Caco-2 (cell line): ENCODE results near the gene IL37. TPM values are rescaled to one million over a fixed set of nuclear protein-coding genes. Genes with fewer than 3 reads are reported as not detected.

Experiments used
- BruUV-seq: library from RNA; stranded (reverse); fragments of 400-500 nt; replicated peaks from 2 replicates; lab custom pipeline; 2021; lab: Mats Ljungman, UMichigan
- CTCF ChIA-PET: fragments of 300-600 bp; sonication (Branson Sonifier 250); formaldehyde crosslinking; loops from one replicate; lab custom pipeline; 2022; ENCODE audit warnings: antibody characterized with exemption; lab: Charles Lee
- POLR2A ChIA-PET: fragments of 300-600 bp; sonication (Branson Sonifier 250); formaldehyde crosslinking; loops from one replicate; lab custom pipeline; 2022; ENCODE audit warnings: antibody characterized with exemption; lab: Charles Lee
- DNase-seq, 2 experiments: peaks; one replicate each; pipeline versions ENCODE4 v3.0.0 to v3.0.0-alpha.2; 2020 to 2022
- H3K27me3 ChIP-seq: replicated peaks from 2 replicates; pipeline ENCODE4 v1.6.0; 2011; ENCODE audit warnings: low read length; ENCODE audit not compliant: control insufficient read depth, insufficient read depth
- H3K36me3 ChIP-seq: 2 replicates; pipeline ENCODE4 v1.5.1; 2011; ENCODE audit warnings: low read length; ENCODE audit not compliant: control insufficient read depth, insufficient read depth
- H3K4me1 ChIP-seq: fragments of 250-450 bp; sonication (Bioruptor Pico); 2 replicates; pipeline ENCODE4 v1.5.1; 2020; ENCODE audit warnings: mild to moderate bottlenecking
- H3K4me3 ChIP-seq: 2 replicates; pipeline ENCODE4 v1.5.1; 2011; ENCODE audit warnings: low read depth, mild to moderate bottlenecking, control low read depth, low read length
- H3K9me3 ChIP-seq: fragments of 250-450 bp; sonication (Bioruptor Pico); 2 replicates; pipeline ENCODE4 v1.5.1; 2020; ENCODE audit warnings: mild to moderate bottlenecking, moderate library complexity
- H3K27ac Mint-ChIP-seq: one replicate; pipeline ENCODE4 v1.8.0; 2022; ENCODE audit warnings: mixed read lengths; ENCODE audit not compliant: unreplicated experiment
- H3K27me3 Mint-ChIP-seq: one replicate; pipeline ENCODE4 v1.8.0; 2022; ENCODE audit warnings: mixed read lengths; ENCODE audit not compliant: insufficient read depth, unreplicated experiment
- H3K36me3 Mint-ChIP-seq: one replicate; pipeline ENCODE4 v1.8.0; 2022; ENCODE audit warnings: mild to moderate bottlenecking, mixed read lengths; ENCODE audit not compliant: insufficient read depth, unreplicated experiment
- H3K4me1 Mint-ChIP-seq: one replicate; pipeline ENCODE4 v1.8.0; 2022; ENCODE audit warnings: low read depth, mixed read lengths; ENCODE audit not compliant: unreplicated experiment
- H3K4me3 Mint-ChIP-seq: one replicate; pipeline ENCODE4 v1.8.0; 2022; ENCODE audit warnings: mild to moderate bottlenecking, moderate library complexity, mixed read lengths; ENCODE audit not compliant: unreplicated experiment
- H3K9me3 Mint-ChIP-seq: one replicate; pipeline ENCODE4 v1.8.0; 2022; ENCODE audit warnings: mixed read lengths; ENCODE audit not compliant: unreplicated experiment
- CTCF ChIP-seq, 2 experiments: fragments of 200-600 bp in 1 of 2; IDR thresholded peaks; 1 replicate in 1 of 2; 2 replicates in 1 of 2; pipeline versions ENCODE4 v1.5.1 to v1.8.0; 2011 to 2022; ENCODE audit warnings: antibody characterized with exemption in 1 of 2, control low read depth in 1 of 2, inconsistent platforms in 1 of 2, low read depth in 1 of 2, low read length in 1 of 2, mild to moderate bottlenecking in 1 of 2, moderate library complexity in 1 of 2; ENCODE audit not compliant: insufficient read depth in 1 of 2, severe bottlenecking in 1 of 2, unreplicated experiment in 1 of 2
- intact Hi-C: fragments of 100-400 bp; cut with micrococcal nuclease; formaldehyde crosslinking; loops from one replicate; pipeline ENCODE4 v1.10.0; 2022; ENCODE audit not compliant: unreplicated experiment
- total RNA-seq: library from RNA; stranded (reverse); gene quantifications from 2 replicates; pipeline ENCODE4 v1.2.3, GENCODE V29; 2022

The IL37 gene
- total RNA-seq, 1 experiment from 2014 or later, result not detected

GRCh38 chr2:112879491-112880041 lies 31.4 kb upstream of the IL37 start:
- H3K4me1 ChIP-seq, result no peaks in the 10 kb centered on the region
- intact Hi-C loops, result no loop called here
- ChIA-PET CTCF (no interaction called here), POLR2A (no interaction called here)
- no peak for TF ChIP-seq CTCF (IDR thresholded peaks at IDR 0.05; ENCODE audit: insufficient read depth in 1 of 2, low read depth in 1 of 2, low read length in 1 of 2, severe bottlenecking in 1 of 2, unreplicated experiment in 1 of 2)
- no peaks in the 10 kb centered on the region for H3K9me3 ChIP-seq
- no peaks in the 10 kb centered on the region for H3K27me3 ChIP-seq
- Mint-ChIP-seq H3K4me3 (no peak overlapping the region), H3K27me3 (no peaks in the 10 kb centered on the region), H3K36me3 (no peaks in the 10 kb centered on the region), H3K9me3 (no peaks in the 10 kb centered on the region), H3K4me1 (no peaks in the 10 kb centered on the region), H3K27ac (no peak overlapping the region)
- BruUV-seq, result no TSS peak
- DNase-seq, result no peak
- H3K4me3 ChIP-seq, result no peak overlapping the region
- H3K36me3 ChIP-seq, result no peaks in the 10 kb centered on the region

- Mint-ChIP-seq H3K36me3 (no peaks in the 10 kb centered on the region), H3K4me3 (no peak overlapping the region), H3K9me3 (no peaks in the 10 kb centered on the region), H3K27ac (no peak overlapping the region), H3K4me1 (no peaks in the 10 kb centered on the region), H3K27me3 (no peaks in the 10 kb centered on the region)
- Histone ChIP-seq H3K4me3 (no peak overlapping the region), H3K36me3 (no peaks in the 10 kb centered on the region), H3K4me1 (no peaks in the 10 kb centered on the region), H3K9me3 (no peaks in the 10 kb centered on the region), H3K27me3 (no peaks in the 10 kb centered on the region)
- ChIA-PET CTCF (no interaction called here), POLR2A (no interaction called here)
- DNase-seq, result no peak
- intact Hi-C loops, result no loop called here
- no peak for TF ChIP-seq CTCF (IDR thresholded peaks at IDR 0.05; ENCODE audit: insufficient read depth in 1 of 2, low read depth in 1 of 2, low read length in 1 of 2, severe bottlenecking in 1 of 2, unreplicated experiment in 1 of 2)
- no TSS peak for BruUV-seq
These were observed 30.9 kb upstream of the IL37 start for GRCh38 chr2:112880091-112880531.

GRCh38 chr2:112880696-112881095 lies 30.3 kb upstream of the IL37 start:
- no peaks in the 10 kb centered on the region for H3K36me3 ChIP-seq
- no peaks in the 10 kb centered on the region for H3K9me3 ChIP-seq
- Mint-ChIP-seq H3K36me3 (no peaks in the 10 kb centered on the region), H3K27me3 (no peaks in the 10 kb centered on the region), H3K9me3 (no peaks in the 10 kb centered on the region), H3K27ac (no peak overlapping the region), H3K4me1 (no peaks in the 10 kb centered on the region), H3K4me3 (no peak overlapping the region)
- no TSS peak for BruUV-seq
- TF ChIP-seq CTCF (IDR thresholded peaks at IDR 0.05; ENCODE audit: insufficient read depth in 1 of 2, low read depth in 1 of 2, low read length in 1 of 2, severe bottlenecking in 1 of 2, unreplicated experiment in 1 of 2), result no peak
- H3K4me3 ChIP-seq, result no peak overlapping the region
- DNase-seq, result no peak
- CTCF ChIA-PET, result no interaction called here
- H3K4me1 ChIP-seq, result no peaks in the 10 kb centered on the region
- intact Hi-C loops, result no loop called here
- H3K27me3 ChIP-seq, result no peaks in the 10 kb centered on the region
- POLR2A ChIA-PET, result no interaction called here
